GM23338 (cell line): ENCODE measurements around the gene KRT75. TPM values are rescaled to one million over a fixed set of nuclear protein-coding genes. Genes with fewer than 3 reads are reported as not detected.

Experiments used
- ATAC-seq: fragments of 200-7000 bp; cut with Tn5 transposase; 3 replicates; pipeline ENCODE4 v1.9.1; 2020
- DNase-seq: peaks from one replicate; pipeline ENCODE4 v3.0.0-alpha.2; 2015; ENCODE audit warnings: low spot score
- H2AFZ ChIP-seq: fragments of 200-600 bp; sonication (generic); 2 replicates; pipeline ENCODE4 v1.8.0; 2016; ENCODE audit warnings: antibody characterized with exemption, mild to moderate bottlenecking, moderate library complexity
- H3F3A ChIP-seq: fragments of 200-600 bp; sonication (generic); replicated peaks from 2 replicates; pipeline ENCODE4 v1.8.0; 2017; ENCODE audit warnings: antibody characterized with exemption, mixed run types, low read depth
- H3K27ac ChIP-seq: fragments of 200-600 bp; sonication (generic); 2 replicates; pipeline ENCODE4 v1.6.1; 2016; ENCODE audit warnings: low read depth
- H3K27me3 ChIP-seq: fragments of 200-600 bp; sonication (generic); 2 replicates; pipeline ENCODE4 v1.8.0; 2016; ENCODE audit warnings: mild to moderate bottlenecking, mixed run types, moderate library complexity; ENCODE audit not compliant: insufficient read depth
- H3K36me3 ChIP-seq: fragments of 200-600 bp; sonication (generic); 2 replicates; pipeline ENCODE4 v1.8.0; 2016; ENCODE audit warnings: mild to moderate bottlenecking; ENCODE audit not compliant: insufficient read depth
- H3K4me1 ChIP-seq: fragments of 200-600 bp; sonication (generic); 2 replicates; pipeline ENCODE4 v1.8.0; 2016; ENCODE audit warnings: mild to moderate bottlenecking, moderate library complexity; ENCODE audit not compliant: insufficient read depth
- H3K4me2 ChIP-seq: fragments of 200-600 bp; sonication (generic); 2 replicates; pipeline ENCODE4 v1.7.1; 2017; ENCODE audit warnings: mixed run types
- H3K4me3 ChIP-seq: fragments of 200-600 bp; sonication (generic); 2 replicates; pipeline ENCODE4 v1.6.1; 2016; ENCODE audit warnings: mixed run types
- H3K79me2 ChIP-seq: fragments of 200-600 bp; sonication (generic); replicated peaks from 2 replicates; pipeline ENCODE4 v1.8.0; 2017; ENCODE audit warnings: mild to moderate bottlenecking; ENCODE audit not compliant: insufficient read depth
- H3K9me2 ChIP-seq: fragments of 200-600 bp; sonication (generic); 2 replicates; pipeline ENCODE4 v1.8.0; 2017; ENCODE audit not compliant: insufficient read depth
- H4K20me1 ChIP-seq: fragments of 200-600 bp; sonication (generic); replicated peaks from 2 replicates; pipeline ENCODE4 v1.8.0; 2017; ENCODE audit warnings: mild to moderate bottlenecking; ENCODE audit not compliant: insufficient read depth
- H3K27ac Mint-ChIP-seq: 2 replicates; pipeline ENCODE4 v1.8.0; 2020; ENCODE audit warnings: inconsistent platforms, mild to moderate bottlenecking, moderate library complexity, mixed read lengths
- H3K27me3 Mint-ChIP-seq: 3 replicates; pipeline ENCODE4 v1.8.0; 2022; ENCODE audit warnings: low read depth, mild to moderate bottlenecking, moderate library complexity, mixed read lengths, inconsistent platforms; ENCODE audit not compliant: insufficient read depth, poor library complexity
- H3K36me3 Mint-ChIP-seq: 3 replicates; pipeline ENCODE4 v1.8.0; 2021; ENCODE audit warnings: low read depth, mild to moderate bottlenecking, inconsistent platforms, moderate library complexity, mixed read lengths
- H3K4me1 Mint-ChIP-seq: 3 replicates; pipeline ENCODE4 v1.8.0; 2020; ENCODE audit warnings: mild to moderate bottlenecking, inconsistent platforms, mixed read lengths
- H3K4me3 Mint-ChIP-seq: 3 replicates; pipeline ENCODE4 v1.8.0; 2021; ENCODE audit warnings: moderate library complexity, mild to moderate bottlenecking, inconsistent platforms, mixed read lengths
- H3K9me3 Mint-ChIP-seq: 3 replicates; pipeline ENCODE4 v1.8.0; 2020; ENCODE audit warnings: moderate library complexity, mild to moderate bottlenecking, inconsistent platforms, mixed read lengths
- CREB1 ChIP-seq: fragments of 250-450 bp; sonication (Bioruptor Pico); IDR thresholded peaks from 2 replicates; pipeline ENCODE4 v1.5.0; 2020; ENCODE audit warnings: low read depth, mild to moderate bottlenecking, moderate library complexity
- CTCF ChIP-seq, 2 experiments: fragments of 200-600 bp in 1 of 2; sonication (generic) in 1 of 2; conservative IDR thresholded peaks; 2 replicates each; pipeline versions ENCODE4 v1.5.1 to v1.6.1; 2016 to 2017; ENCODE audit warnings: antibody characterized with exemption in 2 of 2, low read depth in 2 of 2, mild to moderate bottlenecking in 2 of 2, moderate library complexity in 1 of 2
- EZH2 ChIP-seq: fragments of 200-600 bp; sonication (generic); IDR thresholded peaks from one replicate; pipeline ENCODE4 v1.8.0; 2017; ENCODE audit warnings: antibody characterized with exemption, mild to moderate bottlenecking, low read depth; ENCODE audit not compliant: unreplicated experiment
- EZH2phosphoT487 ChIP-seq: fragments of 200-600 bp; sonication (generic); IDR thresholded peaks from one replicate; pipeline ENCODE4 v1.8.1; 2018; ENCODE audit warnings: antibody characterized with exemption; ENCODE audit not compliant: unreplicated experiment
- JUNB ChIP-seq: IDR thresholded peaks from one replicate; pipeline ENCODE4 v1.6.1; 2016; ENCODE audit warnings: antibody characterized with exemption; ENCODE audit not compliant: unreplicated experiment
- NANOG ChIP-seq: IDR thresholded peaks from 2 replicates; pipeline ENCODE4 v1.6.1; 2016; ENCODE audit warnings: antibody characterized with exemption, borderline replicate concordance
- POLR2AphosphoS5 ChIP-seq: IDR thresholded peaks from 2 replicates; pipeline ENCODE4 v1.6.1; 2016; ENCODE audit warnings: antibody characterized with exemption, low read depth
- STAT1 ChIP-seq: IDR thresholded peaks from one replicate; pipeline ENCODE4 v1.6.1; 2016; ENCODE audit warnings: antibody characterized with exemption; ENCODE audit not compliant: unreplicated experiment
- ZNF114 ChIP-seq: fragments of 250-450 bp; sonication (Bioruptor Pico); IDR thresholded peaks from 2 replicates; pipeline ENCODE4 v1.5.0; 2020; ENCODE audit warnings: mild to moderate bottlenecking, moderate library complexity
- ZNF331 ChIP-seq: fragments of 250-450 bp; sonication (Bioruptor Pico); IDR thresholded peaks from 2 replicates; pipeline ENCODE4 v1.5.0; 2020; ENCODE audit warnings: low read depth, mild to moderate bottlenecking, moderate library complexity
- polyA plus RNA-seq: library from polyadenylated mRNA; unstranded; fragments of >200 nt; fragmentation: Nextera tagmentation; extraction: Ambion mirVana; gene quantifications from 2 replicates; pipeline ENCODE4 v1.2.1, GENCODE V29; 2016
- total RNA-seq: library from RNA; depleted of rRNA; stranded (reverse); fragments of >200 nt; shearing (Covaris generic); gene quantifications from 2 replicates; pipeline ENCODE4 v1.2.3, GENCODE V29; 2014
- TF ChIP-seq, protein P1 (sequence below): IDR thresholded peaks from 2 replicates; pipeline ENCODE4 v1.6.1; 2016; ENCODE audit warnings: antibody characterized with exemption
- TF ChIP-seq, protein P2 (sequence below): IDR thresholded peaks from one replicate; pipeline ENCODE4 v1.6.1; 2018; ENCODE audit warnings: antibody characterized with exemption; ENCODE audit not compliant: unreplicated experiment

The KRT75 gene
- total and polyA plus RNA-seq, 2 experiments from 2014 or later, result not detected

DNA sequence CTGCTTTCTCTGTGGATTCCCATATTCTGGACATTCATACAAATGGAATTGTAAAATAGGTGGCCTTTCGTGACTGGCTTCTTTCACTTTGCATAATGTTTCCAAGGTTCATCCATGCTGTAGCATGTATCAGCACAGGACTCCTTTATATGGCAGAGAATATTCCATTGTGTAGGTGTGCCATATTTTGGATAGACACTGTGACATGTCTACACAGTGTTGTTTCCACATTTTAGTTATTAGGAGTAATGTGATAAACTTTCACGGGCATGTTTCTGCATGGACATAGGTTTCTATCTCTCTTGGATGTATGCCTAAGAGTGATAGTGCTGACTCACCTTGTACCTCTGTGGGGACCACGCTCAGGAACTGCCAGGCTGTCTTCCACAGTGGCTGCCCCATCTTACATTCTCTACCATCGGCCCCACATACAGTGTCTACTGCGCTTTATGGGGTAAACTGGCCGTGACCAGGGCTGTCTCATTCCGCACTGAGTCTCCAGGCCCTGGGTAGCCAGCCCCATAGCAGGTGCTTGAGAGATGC, 41.6 kb downstream of the KRT75 start (continued):
- TF ChIP-seq POLR2AphosphoS5 (no peak), STAT1 (no peak), JUNB (no peak)
- TF ChIP-seq, protein P1, sequence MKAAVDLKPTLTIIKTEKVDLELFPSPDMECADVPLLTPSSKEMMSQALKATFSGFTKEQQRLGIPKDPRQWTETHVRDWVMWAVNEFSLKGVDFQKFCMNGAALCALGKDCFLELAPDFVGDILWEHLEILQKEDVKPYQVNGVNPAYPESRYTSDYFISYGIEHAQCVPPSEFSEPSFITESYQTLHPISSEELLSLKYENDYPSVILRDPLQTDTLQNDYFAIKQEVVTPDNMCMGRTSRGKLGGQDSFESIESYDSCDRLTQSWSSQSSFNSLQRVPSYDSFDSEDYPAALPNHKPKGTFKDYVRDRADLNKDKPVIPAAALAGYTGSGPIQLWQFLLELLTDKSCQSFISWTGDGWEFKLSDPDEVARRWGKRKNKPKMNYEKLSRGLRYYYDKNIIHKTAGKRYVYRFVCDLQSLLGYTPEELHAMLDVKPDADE, result no peak

DNA sequence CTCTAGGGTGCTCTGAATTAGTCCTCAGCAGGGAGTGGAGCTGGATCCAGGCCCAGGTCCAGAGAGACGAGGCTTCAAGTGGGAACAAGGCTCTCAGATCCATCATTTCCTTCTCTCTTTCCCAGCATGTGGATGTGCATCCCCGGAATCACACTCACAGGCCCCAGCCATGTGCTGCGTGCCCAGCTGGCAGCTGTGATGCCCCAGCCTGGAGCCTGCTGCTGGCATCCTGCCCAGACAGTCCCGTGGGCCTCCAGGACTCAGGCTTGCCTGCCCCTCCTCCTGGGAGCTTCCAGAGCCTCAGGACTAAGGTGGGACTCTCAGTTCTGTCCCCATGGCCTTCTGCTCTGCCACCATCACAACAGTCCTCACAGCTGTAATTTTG, 42.6 kb downstream of the KRT75 start:
- Mint-ChIP-seq H3K36me3 (no peaks in the 10 kb centered on the region), H3K27me3 (peaks cover 3% of the 10 kb centered on the region), H3K27ac (no peak overlapping the region), H3K4me1 (peaks cover 8% of the 10 kb centered on the region; the same call in 2 of the 3 replicates), H3K9me3 (no peaks in the 10 kb centered on the region; the same call in 2 of the 3 replicates), H3K4me3 (no peak overlapping the region)
- no peak for DNase-seq
- no peaks in the 10 kb centered on the region for H3K36me3 ChIP-seq
- no peak overlapping the region for H3K4me3 ChIP-seq
- ATAC-seq, result no peak
- H4K20me1 ChIP-seq, result no peaks in the 10 kb centered on the region
- 0 out of 2 replicates have a peak, but pooled peaks cover 2% of the 10 kb centered on the region for H3K9me2 ChIP-seq
- no peaks in the 10 kb centered on the region for H3K4me1 ChIP-seq
- no peaks in the 10 kb centered on the region for H3K79me2 ChIP-seq
- no peaks in the 10 kb centered on the region for H3K27me3 ChIP-seq
- no peak overlapping the region for H3K27ac ChIP-seq
- H3K4me2 ChIP-seq, result no peak overlapping the region
- no peaks in the 10 kb centered on the region for H3F3A ChIP-seq
- no peak overlapping the region for H2AFZ ChIP-seq
- no peak for TF ChIP-seq EZH2
- TF ChIP-seq CREB1 (CRISPR knock-in tag), result no peak
- TF ChIP-seq ZNF331, result no peak
- TF ChIP-seq EZH2phosphoT487, result no peak
- TF ChIP-seq CTCF (conservative IDR thresholded peaks at IDR 0.05; ENCODE audit: low read depth in 2 of 2), result no peak
- TF ChIP-seq, protein P1, result no peak
- TF ChIP-seq, protein P2, sequence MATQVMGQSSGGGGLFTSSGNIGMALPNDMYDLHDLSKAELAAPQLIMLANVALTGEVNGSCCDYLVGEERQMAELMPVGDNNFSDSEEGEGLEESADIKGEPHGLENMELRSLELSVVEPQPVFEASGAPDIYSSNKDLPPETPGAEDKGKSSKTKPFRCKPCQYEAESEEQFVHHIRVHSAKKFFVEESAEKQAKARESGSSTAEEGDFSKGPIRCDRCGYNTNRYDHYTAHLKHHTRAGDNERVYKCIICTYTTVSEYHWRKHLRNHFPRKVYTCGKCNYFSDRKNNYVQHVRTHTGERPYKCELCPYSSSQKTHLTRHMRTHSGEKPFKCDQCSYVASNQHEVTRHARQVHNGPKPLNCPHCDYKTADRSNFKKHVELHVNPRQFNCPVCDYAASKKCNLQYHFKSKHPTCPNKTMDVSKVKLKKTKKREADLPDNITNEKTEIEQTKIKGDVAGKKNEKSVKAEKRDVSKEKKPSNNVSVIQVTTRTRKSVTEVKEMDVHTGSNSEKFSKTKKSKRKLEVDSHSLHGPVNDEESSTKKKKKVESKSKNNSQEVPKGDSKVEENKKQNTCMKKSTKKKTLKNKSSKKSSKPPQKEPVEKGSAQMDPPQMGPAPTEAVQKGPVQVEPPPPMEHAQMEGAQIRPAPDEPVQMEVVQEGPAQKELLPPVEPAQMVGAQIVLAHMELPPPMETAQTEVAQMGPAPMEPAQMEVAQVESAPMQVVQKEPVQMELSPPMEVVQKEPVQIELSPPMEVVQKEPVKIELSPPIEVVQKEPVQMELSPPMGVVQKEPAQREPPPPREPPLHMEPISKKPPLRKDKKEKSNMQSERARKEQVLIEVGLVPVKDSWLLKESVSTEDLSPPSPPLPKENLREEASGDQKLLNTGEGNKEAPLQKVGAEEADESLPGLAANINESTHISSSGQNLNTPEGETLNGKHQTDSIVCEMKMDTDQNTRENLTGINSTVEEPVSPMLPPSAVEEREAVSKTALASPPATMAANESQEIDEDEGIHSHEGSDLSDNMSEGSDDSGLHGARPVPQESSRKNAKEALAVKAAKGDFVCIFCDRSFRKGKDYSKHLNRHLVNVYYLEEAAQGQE, result no peak
- TF ChIP-seq NANOG, result no peak
- no peak for TF ChIP-seq ZNF114 (CRISPR knock-in tag)
- no peak for TF ChIP-seq POLR2AphosphoS5
